HCT116 (cell line): ENCODE measurements around the gene UBE2Q2.

ENCODE experiments used
- EZH2 ChIP-seq: fragments of 200-600 bp; sonication (generic); IDR thresholded peaks from 2 replicates; pipeline ENCODE4 v1.6.1; 2017; ENCODE audit warnings: antibody characterized with exemption, mixed run types
- JUND ChIP-seq: IDR thresholded peaks from 2 replicates; pipeline ENCODE4 v1.6.1; 2012
- POLR2A ChIP-seq: IDR thresholded peaks from 2 replicates; pipeline ENCODE4 v1.7.0; 2011; ENCODE audit warnings: borderline replicate concordance; ENCODE audit not compliant: insufficient read depth, insufficient read length; ENCODE audit errors: extremely low read depth
- POLR2AphosphoS5 ChIP-seq: IDR thresholded peaks from 2 replicates; pipeline ENCODE4 v1.6.1; 2011; ENCODE audit warnings: mild to moderate bottlenecking, low read depth, low read length, moderate library complexity
- RAD21 ChIP-seq: IDR thresholded peaks from 2 replicates; pipeline ENCODE4 v1.6.1; 2012; ENCODE audit warnings: low read depth, mild to moderate bottlenecking
- TCF7L2 ChIP-seq: IDR thresholded peaks from 2 replicates; pipeline ENCODE4 v1.7.0; 2011; ENCODE audit warnings: borderline replicate concordance, inconsistent platforms; ENCODE audit not compliant: insufficient read depth, insufficient read length; ENCODE audit errors: extremely low read depth
- YY1 ChIP-seq: IDR thresholded peaks from 2 replicates; pipeline ENCODE4 v1.6.1; 2011; ENCODE audit warnings: low read length, low read depth, moderate library complexity, mild to moderate bottlenecking; ENCODE audit not compliant: insufficient replicate concordance; ENCODE audit errors: extremely low read depth
- ZFX ChIP-seq: fragments of 450-650 bp; IDR thresholded peaks from 2 replicates; pipeline ENCODE4 v1.6.1; 2017
- TF ChIP-seq, protein P1 (sequence below), 3 experiments: fragments of 200-600 bp in 1 of 3; sonication (generic) in 1 of 3; IDR thresholded peaks in 2 of 3; conservative IDR thresholded peaks in 1 of 3; 2 replicates each; pipeline ENCODE4 v1.5.1; 2012 to 2017; ENCODE audit warnings: low read depth in 2 of 3, low read length in 2 of 3, antibody characterized with exemption in 1 of 3, borderline replicate concordance in 1 of 3, control low read depth in 1 of 3, mild to moderate bottlenecking in 1 of 3, mixed read lengths in 1 of 3, mixed run types in 1 of 3, moderate library complexity in 1 of 3; ENCODE audit not compliant: insufficient read depth in 1 of 3
- TF ChIP-seq, protein P2 (sequence below): IDR thresholded peaks from 2 replicates; pipeline ENCODE4 v1.6.1; 2012

DNA sequence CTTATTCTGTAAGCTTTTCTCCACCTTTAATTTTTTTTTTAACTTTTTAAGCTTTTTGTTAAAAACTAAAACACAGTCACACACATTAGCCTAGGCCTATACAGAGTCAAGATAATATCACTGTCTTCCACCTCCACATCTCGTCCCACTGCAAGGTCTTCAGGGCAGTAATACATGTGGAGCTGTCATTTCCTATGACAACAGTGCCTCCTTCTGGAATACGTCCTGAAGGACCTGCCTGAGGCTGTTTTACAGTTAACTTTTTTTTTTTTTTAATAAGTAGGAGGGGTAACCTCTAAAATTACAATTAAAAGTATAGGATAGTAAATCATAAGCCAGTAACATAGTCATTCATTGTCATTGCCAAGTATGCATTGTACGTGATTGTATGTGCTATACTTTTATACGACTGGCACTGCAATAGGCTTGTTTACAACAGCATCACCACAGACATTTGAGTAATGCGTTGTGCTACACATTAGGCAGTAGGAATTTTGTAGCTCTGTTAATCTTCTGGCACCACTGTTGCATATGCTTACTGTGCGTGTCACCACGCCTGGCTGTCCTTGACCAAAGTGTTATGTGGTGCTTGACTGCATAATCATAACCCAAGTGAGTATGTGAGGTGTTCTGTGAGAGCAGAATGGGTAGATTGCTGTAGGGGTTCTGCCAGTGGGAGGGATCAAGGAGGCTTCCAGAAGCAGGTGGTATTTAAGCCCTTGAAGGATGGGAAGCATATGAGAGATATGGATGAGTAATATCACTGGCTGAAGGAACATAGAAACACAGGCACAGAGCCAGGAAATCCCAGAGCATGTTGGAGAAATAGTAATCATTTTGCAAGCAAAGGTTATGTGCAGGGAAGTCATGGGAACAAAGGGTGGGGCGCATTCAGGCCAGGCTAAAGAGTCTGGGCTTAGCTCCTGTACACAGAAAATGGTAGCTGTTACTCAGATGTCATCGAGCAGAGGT, 78.8 kb downstream of the UBE2Q2 start:
- TF ChIP-seq JUND: no peak
- no peak for TF ChIP-seq EZH2
- peak; percentile 78 for TF ChIP-seq RAD21
- TF ChIP-seq TCF7L2: no peak
- TF ChIP-seq ZFX: no peak
- TF ChIP-seq POLR2AphosphoS5: no peak
- TF ChIP-seq, protein P1, sequence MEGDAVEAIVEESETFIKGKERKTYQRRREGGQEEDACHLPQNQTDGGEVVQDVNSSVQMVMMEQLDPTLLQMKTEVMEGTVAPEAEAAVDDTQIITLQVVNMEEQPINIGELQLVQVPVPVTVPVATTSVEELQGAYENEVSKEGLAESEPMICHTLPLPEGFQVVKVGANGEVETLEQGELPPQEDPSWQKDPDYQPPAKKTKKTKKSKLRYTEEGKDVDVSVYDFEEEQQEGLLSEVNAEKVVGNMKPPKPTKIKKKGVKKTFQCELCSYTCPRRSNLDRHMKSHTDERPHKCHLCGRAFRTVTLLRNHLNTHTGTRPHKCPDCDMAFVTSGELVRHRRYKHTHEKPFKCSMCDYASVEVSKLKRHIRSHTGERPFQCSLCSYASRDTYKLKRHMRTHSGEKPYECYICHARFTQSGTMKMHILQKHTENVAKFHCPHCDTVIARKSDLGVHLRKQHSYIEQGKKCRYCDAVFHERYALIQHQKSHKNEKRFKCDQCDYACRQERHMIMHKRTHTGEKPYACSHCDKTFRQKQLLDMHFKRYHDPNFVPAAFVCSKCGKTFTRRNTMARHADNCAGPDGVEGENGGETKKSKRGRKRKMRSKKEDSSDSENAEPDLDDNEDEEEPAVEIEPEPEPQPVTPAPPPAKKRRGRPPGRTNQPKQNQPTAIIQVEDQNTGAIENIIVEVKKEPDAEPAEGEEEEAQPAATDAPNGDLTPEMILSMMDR (IDR thresholded peaks at IDR 0.05 in 2 of 3, conservative IDR thresholded peaks at IDR 0.05 in 1 of 3; ENCODE audit: borderline replicate concordance in 1 of 3, insufficient read depth in 1 of 3, low read depth in 2 of 3, low read length in 2 of 3): peak; percentile 51 to 74 (median 68); a peak in 4 of 6 replicates
- TF ChIP-seq POLR2A: no peak
- TF ChIP-seq, protein P2, sequence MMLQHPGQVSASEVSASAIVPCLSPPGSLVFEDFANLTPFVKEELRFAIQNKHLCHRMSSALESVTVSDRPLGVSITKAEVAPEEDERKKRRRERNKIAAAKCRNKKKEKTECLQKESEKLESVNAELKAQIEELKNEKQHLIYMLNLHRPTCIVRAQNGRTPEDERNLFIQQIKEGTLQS: no peak
- TF ChIP-seq YY1: no peak
